Bronchial epithelial cell (primary cell): ENCODE data around the gene COG2. TPM values are rescaled to one million over a fixed set of nuclear protein-coding genes. Genes with fewer than 3 reads are reported as not detected.
"Not testable (repeated sequence)": the region's sequence is repeated elsewhere in the genome, so short reads cannot be mapped to it uniquely, and the experiment has no call there.

Experiments used
- DNase-seq: peaks from one replicate; pipeline ENCODE4 v3.0.0-alpha.2; 2010; ENCODE audit warnings: low read depth
- FAIRE-seq: peaks from 2 replicates; lab custom pipeline; 2011; peaks lifted over from hg19 to GRCh38; lab: Jason Lieb, UNC
- H3K27me3 ChIP-seq: 2 replicates; pipeline ENCODE4 v1.5.1; 2011; ENCODE audit warnings: low read length; ENCODE audit not compliant: control insufficient read depth, insufficient read depth
- H3K36me3 ChIP-seq: 2 replicates; pipeline ENCODE4 v1.5.1; 2011; ENCODE audit warnings: low read length; ENCODE audit not compliant: control insufficient read depth, insufficient read depth
- H3K4me3 ChIP-seq: 2 replicates; pipeline ENCODE4 v1.5.1; 2011; ENCODE audit warnings: mild to moderate bottlenecking, low read depth, low read length, control low read depth
- CTCF ChIP-seq: IDR thresholded peaks from 2 replicates; pipeline ENCODE4 v1.5.1; 2011; ENCODE audit warnings: mild to moderate bottlenecking, moderate library complexity, low read length, control low read depth, inconsistent platforms; ENCODE audit not compliant: insufficient read depth, severe bottlenecking
- total RNA-seq: library from RNA; depleted of rRNA; stranded (reverse); fragments of >200 nt; gene quantifications from 2 replicates; pipeline ENCODE4 v1.2.1, GENCODE V29; 2014

COG2 gene
- total RNA-seq, 1 donor from 2014 or later, result 16.8 TPM

- Histone ChIP-seq H3K36me3 (no peaks in the 10 kb centered on the region), H3K27me3 (peaks cover 2% of the 10 kb centered on the region), H3K4me3 (no peak overlapping the region)
- FAIRE-seq (no peak), DNase-seq (no peak)
- no peak for TF ChIP-seq CTCF
Observed at GRCh38 chr1:230717251-230717650, 75.0 kb downstream of the COG2 start.

GRCh38 chr1:230721849-230722522 lies 79.7 kb downstream of the COG2 start:
- DNase-seq, H3K36me3 ChIP-seq, H3K27me3 ChIP-seq, FAIRE-seq, H3K4me3 ChIP-seq: not testable (repeated sequence)

- Histone ChIP-seq H3K4me3 (no peak overlapping the region), H3K27me3 (no peaks in the 10 kb centered on the region), H3K36me3 (no peaks in the 10 kb centered on the region)
- TF ChIP-seq CTCF, result no peak
- FAIRE-seq, result no peak
- DNase-seq, result no peak
Observed at GRCh38 chr1:230725256-230726012, 83.2 kb downstream of the COG2 start.

- no peak for DNase-seq
Observed at GRCh38 chr1:230728710-230729392, 86.6 kb downstream of the COG2 start.

GRCh38 chr1:230730977-230731376 lies 88.7 kb downstream of the COG2 start:
- no peaks in the 10 kb centered on the region for H3K27me3 ChIP-seq
- no peaks in the 10 kb centered on the region for H3K36me3 ChIP-seq
- no peak overlapping the region for H3K4me3 ChIP-seq
- TF ChIP-seq CTCF, result no peak
- DNase-seq (no peak), FAIRE-seq (no peak)

More at GRCh38 chr1:230728710-230729392, 86.6 kb downstream of the COG2 start:
- H3K36me3 ChIP-seq, result no peaks in the 10 kb centered on the region
- H3K27me3 ChIP-seq, result no peaks in the 10 kb centered on the region
- no peak for TF ChIP-seq CTCF
- no peak for FAIRE-seq
- no peak overlapping the region for H3K4me3 ChIP-seq

GRCh38 chr1:230735447-230735846 lies 93.2 kb downstream of the COG2 start:
- peak; percentile 23 for DNase-seq

More at GRCh38 chr1:230735447-230735846, 93.2 kb downstream of the COG2 start:
- no peak for TF ChIP-seq CTCF
- Histone ChIP-seq H3K36me3 (no peaks in the 10 kb centered on the region), H3K4me3 (no peak overlapping the region), H3K27me3 (no peaks in the 10 kb centered on the region)
- no peak for FAIRE-seq
